CD4-positive, alpha-beta T cell (primary cell): ENCODE measurements around the gene FOXN1. TPM values are rescaled to one million over a fixed set of nuclear protein-coding genes. Genes with fewer than 3 reads are reported as not detected.

Experiments
- ATAC-seq: fragments of 200-7000 bp; cut with Tn5 transposase; one replicate; pipeline ENCODE4 v1.10.0; 2022; ENCODE audit warnings: mild to moderate bottlenecking; ENCODE audit not compliant: poor library complexity
- CTCF ChIA-PET: fragments of 350-600 bp; sonication (Branson Sonifier 250); formaldehyde crosslinking; loops from one replicate; lab custom pipeline; 2021; ENCODE audit warnings: antibody characterized with exemption, inconsistent platforms; lab: Charles Lee
- POLR2A ChIA-PET: fragments of 350-600 bp; sonication (Branson Sonifier 250); formaldehyde crosslinking; loops from one replicate; lab custom pipeline; 2021; ENCODE audit warnings: antibody characterized with exemption, inconsistent platforms; lab: Charles Lee
- DNase-seq, 14 experiments: peaks; one replicate each; pipeline ENCODE4 v3.0.0-alpha.2; 2013 to 2020; ENCODE audit warnings: mixed read lengths in 2 of 14
- H3K27ac ChIP-seq, 2 donors: one replicate each; pipeline versions ENCODE4 v1.5.1 to v1.7.0; 2013; ENCODE audit warnings: low read length in 2 of 2, low read depth in 1 of 2, mild to moderate bottlenecking in 1 of 2
- H3K27me3 ChIP-seq, 2 experiments: 1 replicate in 1 of 2; 2 replicates in 1 of 2; pipeline versions ENCODE4 v1.6.1 to v1.7.0; 2013; ENCODE audit warnings: low read length in 2 of 2, control low read depth in 1 of 2, mild to moderate bottlenecking in 1 of 2, moderate library complexity in 1 of 2; ENCODE audit not compliant: insufficient read depth in 2 of 2, control insufficient read depth in 1 of 2
- H3K36me3 ChIP-seq: one replicate; pipeline ENCODE4 v1.6.1; 2013; ENCODE audit warnings: low read length, control low read depth; ENCODE audit not compliant: insufficient read depth
- H3K4me1 ChIP-seq: one replicate; pipeline ENCODE4 v1.6.1; 2013; ENCODE audit warnings: low read length, control low read depth; ENCODE audit not compliant: insufficient read depth
- H3K4me3 ChIP-seq: one replicate; pipeline ENCODE4 v1.5.1; 2013; ENCODE audit warnings: mild to moderate bottlenecking, low read length, moderate library complexity
- H3K9me3 ChIP-seq, 2 experiments: 1 replicate in 1 of 2; 2 replicates in 1 of 2; pipeline versions ENCODE4 v1.6.1 to v1.7.0; 2013; ENCODE audit warnings: low read length in 2 of 2, mild to moderate bottlenecking in 2 of 2, control low read depth in 1 of 2, moderate library complexity in 1 of 2; ENCODE audit not compliant: control insufficient read depth in 1 of 2, insufficient read depth in 1 of 2
- H3K27ac Mint-ChIP-seq: one replicate; pipeline ENCODE4 v1.8.0; 2020; ENCODE audit warnings: mixed read lengths
- H3K27me3 Mint-ChIP-seq: one replicate; pipeline ENCODE4 v1.8.0; 2021; ENCODE audit warnings: mixed read lengths
- H3K36me3 Mint-ChIP-seq: one replicate; pipeline ENCODE4 v1.8.0; 2021; ENCODE audit warnings: low read depth, mixed read lengths
- H3K4me1 Mint-ChIP-seq: one replicate; pipeline ENCODE4 v1.8.0; 2021; ENCODE audit warnings: low read depth, mixed read lengths
- H3K4me3 Mint-ChIP-seq: one replicate; pipeline ENCODE4 v1.8.0; 2020; ENCODE audit warnings: mild to moderate bottlenecking, mixed read lengths
- H3K9me3 Mint-ChIP-seq: one replicate; pipeline ENCODE4 v1.8.0; 2020; ENCODE audit warnings: mixed read lengths
- intact Hi-C, 2 experiments: fragments of 100-400 bp; cut with DNase I in 1 of 2; cut with micrococcal nuclease in 1 of 2; formaldehyde crosslinking; loops; one replicate each; pipeline versions ENCODE4 v1.15.1 to v1.9.0; 2023 to 2025; cut with DNase I, micrococcal nuclease
- total RNA-seq, 174 experiments: library from RNA in 2 of 174; stranded (reverse) in 2 of 174; gene quantifications; one replicate each; pipeline ENCODE4 v1.2.3 and lab custom pipeline; 2021 to 2026
- TF ChIP-seq, protein P1 (sequence below): fragments of 200-600 bp; IDR thresholded peaks from one replicate; pipeline ENCODE4 v1.8.0; 2022; ENCODE audit warnings: antibody characterized with exemption, mild to moderate bottlenecking

FOXN1 gene
- total RNA-seq, 2 experiments from 2014 or later, result not detected

DNA sequence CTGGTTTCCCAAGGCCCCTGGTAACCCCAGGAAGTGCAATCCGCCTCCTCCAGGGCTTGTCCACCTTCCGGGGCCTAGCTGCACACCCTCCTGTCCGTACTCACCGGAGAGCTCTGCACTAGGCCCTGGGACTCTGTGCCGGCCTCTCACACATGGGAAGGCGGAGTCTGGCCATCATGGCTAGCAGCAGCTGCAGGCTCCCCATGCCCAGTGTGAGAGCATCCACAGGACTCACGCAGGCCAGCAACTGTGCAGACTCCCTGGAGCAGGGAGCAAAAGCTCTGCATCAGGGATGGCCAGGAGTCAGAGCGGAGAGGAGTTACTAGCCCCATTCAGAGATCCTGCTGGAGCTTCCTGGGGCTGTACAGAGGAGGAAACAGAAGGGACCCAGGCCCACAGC is 20.2 kb downstream of the FOXN1 start:
- Histone ChIP-seq H3K4me1 (no peaks in the 10 kb centered on the region), H3K36me3 (no peaks in the 10 kb centered on the region), H3K27ac (no peak overlapping the region), H3K4me3 (no peak overlapping the region), H3K9me3 (no peaks in the 10 kb centered on the region), H3K27me3 (no peaks in the 10 kb centered on the region)
- DNase-seq (no peak), ATAC-seq (no peak)
- Mint-ChIP-seq H3K4me3 (no peak overlapping the region), H3K4me1 (no peaks in the 10 kb centered on the region), H3K36me3 (no peaks in the 10 kb centered on the region), H3K9me3 (no peaks in the 10 kb centered on the region), H3K27ac (no peak overlapping the region), H3K27me3 (no peaks in the 10 kb centered on the region)
- intact Hi-C loops, result no loop called here
- TF ChIP-seq, protein P1, sequence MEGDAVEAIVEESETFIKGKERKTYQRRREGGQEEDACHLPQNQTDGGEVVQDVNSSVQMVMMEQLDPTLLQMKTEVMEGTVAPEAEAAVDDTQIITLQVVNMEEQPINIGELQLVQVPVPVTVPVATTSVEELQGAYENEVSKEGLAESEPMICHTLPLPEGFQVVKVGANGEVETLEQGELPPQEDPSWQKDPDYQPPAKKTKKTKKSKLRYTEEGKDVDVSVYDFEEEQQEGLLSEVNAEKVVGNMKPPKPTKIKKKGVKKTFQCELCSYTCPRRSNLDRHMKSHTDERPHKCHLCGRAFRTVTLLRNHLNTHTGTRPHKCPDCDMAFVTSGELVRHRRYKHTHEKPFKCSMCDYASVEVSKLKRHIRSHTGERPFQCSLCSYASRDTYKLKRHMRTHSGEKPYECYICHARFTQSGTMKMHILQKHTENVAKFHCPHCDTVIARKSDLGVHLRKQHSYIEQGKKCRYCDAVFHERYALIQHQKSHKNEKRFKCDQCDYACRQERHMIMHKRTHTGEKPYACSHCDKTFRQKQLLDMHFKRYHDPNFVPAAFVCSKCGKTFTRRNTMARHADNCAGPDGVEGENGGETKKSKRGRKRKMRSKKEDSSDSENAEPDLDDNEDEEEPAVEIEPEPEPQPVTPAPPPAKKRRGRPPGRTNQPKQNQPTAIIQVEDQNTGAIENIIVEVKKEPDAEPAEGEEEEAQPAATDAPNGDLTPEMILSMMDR, result no peak
- CTCF ChIA-PET, result no interaction called here
- POLR2A ChIA-PET, result no interaction called here

DNA sequence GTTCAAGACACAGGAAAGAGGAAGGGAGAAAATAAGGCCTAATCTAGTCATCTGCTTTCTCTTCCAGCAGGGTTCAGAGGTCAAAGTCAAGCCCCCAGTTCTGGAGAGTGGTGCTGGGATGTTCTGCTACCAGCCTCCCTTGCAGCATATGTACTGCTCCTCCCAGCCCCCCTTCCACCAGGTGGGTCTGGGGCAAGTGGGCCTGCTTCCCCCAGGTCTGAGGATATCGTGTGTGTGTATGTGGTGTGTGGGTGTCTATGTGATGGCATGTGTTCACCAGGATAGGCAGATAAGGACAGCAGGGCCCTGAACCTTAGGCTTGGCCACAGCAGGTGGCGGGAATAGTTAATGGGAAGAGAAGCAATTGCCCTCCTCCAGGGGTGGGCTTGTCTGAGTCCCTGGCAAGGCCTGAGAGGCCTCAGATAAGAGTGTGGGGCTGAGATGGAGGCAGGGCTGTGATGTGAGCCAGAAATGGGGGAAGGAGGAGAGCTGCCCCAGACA is 21.1 kb downstream of the FOXN1 start:
- no peak overlapping the region for H3K4me3 ChIP-seq
- no peaks in the 10 kb centered on the region for H3K4me1 ChIP-seq
- ATAC-seq, result no peak
- H3K27ac ChIP-seq, result no peak overlapping the region
- Mint-ChIP-seq H3K36me3 (no peaks in the 10 kb centered on the region), H3K9me3 (no peaks in the 10 kb centered on the region), H3K27me3 (no peaks in the 10 kb centered on the region), H3K27ac (no peak overlapping the region), H3K4me1 (no peaks in the 10 kb centered on the region), H3K4me3 (no peak overlapping the region)
- no peaks in the 10 kb centered on the region for H3K27me3 ChIP-seq
- H3K36me3 ChIP-seq, result no peaks in the 10 kb centered on the region
- ChIA-PET CTCF (no interaction called here), POLR2A (no interaction called here)
- no peak for DNase-seq
- TF ChIP-seq, protein P1, result no peak
- H3K9me3 ChIP-seq, result no peaks in the 10 kb centered on the region
- intact Hi-C loops, result no loop called here

DNA sequence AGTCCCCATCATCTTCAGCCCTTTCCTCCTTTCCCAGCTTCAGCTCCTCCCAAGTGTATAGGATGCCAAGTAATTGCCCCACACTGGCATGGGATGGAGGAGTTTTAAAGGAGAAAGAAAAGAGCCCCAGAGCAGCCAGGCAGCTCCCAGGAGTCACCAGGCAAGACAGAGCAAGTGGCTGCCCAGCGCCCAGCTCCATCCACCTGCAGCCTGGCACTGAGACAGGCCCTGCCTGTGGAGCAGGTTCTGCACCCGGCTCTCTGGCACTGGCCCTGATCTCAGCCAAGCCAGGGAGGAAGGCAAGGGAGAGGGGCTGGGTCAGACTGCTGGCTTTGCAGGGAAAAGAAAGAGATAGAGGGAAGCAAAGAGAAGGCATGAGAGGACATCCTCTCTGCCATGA is 21.7 kb downstream of the FOXN1 start:
- Histone ChIP-seq H3K36me3 (no peaks in the 10 kb centered on the region), H3K4me3 (no peak overlapping the region), H3K4me1 (no peaks in the 10 kb centered on the region), H3K27me3 (no peaks in the 10 kb centered on the region), H3K9me3 (no peaks in the 10 kb centered on the region), H3K27ac (no peak overlapping the region)
- intact Hi-C loops, result no loop called here
- DNase-seq (no peak), ATAC-seq (no peak)
- H3K36me3 Mint-ChIP-seq, result no peaks in the 10 kb centered on the region
- CTCF ChIA-PET, result no interaction called here
- no peak overlapping the region for H3K4me3 Mint-ChIP-seq
- H3K4me1 Mint-ChIP-seq, result no peaks in the 10 kb centered on the region
- H3K27me3 Mint-ChIP-seq, result no peaks in the 10 kb centered on the region
- TF ChIP-seq, protein P1, result no peak
- H3K9me3 Mint-ChIP-seq, result no peaks in the 10 kb centered on the region
- no peak overlapping the region for H3K27ac Mint-ChIP-seq
- POLR2A ChIA-PET, result no interaction called here
